B cell (primary cell): ENCODE results near the gene ARRB2.

Source experiments
- EZH2 ChIP-seq: IDR thresholded peaks from 2 replicates; pipeline ENCODE4 v1.6.1; 2012; ENCODE audit warnings: borderline replicate concordance, low read depth, mild to moderate bottlenecking, moderate library complexity, low read length; ENCODE audit not compliant: insufficient read depth, poor library complexity, severe bottlenecking
- TF ChIP-seq, protein P1 (sequence below): fragments of 200-600 bp; IDR thresholded peaks from one replicate; pipeline ENCODE4 v1.8.0; 2022; ENCODE audit warnings: antibody characterized with exemption, mild to moderate bottlenecking

DNA sequence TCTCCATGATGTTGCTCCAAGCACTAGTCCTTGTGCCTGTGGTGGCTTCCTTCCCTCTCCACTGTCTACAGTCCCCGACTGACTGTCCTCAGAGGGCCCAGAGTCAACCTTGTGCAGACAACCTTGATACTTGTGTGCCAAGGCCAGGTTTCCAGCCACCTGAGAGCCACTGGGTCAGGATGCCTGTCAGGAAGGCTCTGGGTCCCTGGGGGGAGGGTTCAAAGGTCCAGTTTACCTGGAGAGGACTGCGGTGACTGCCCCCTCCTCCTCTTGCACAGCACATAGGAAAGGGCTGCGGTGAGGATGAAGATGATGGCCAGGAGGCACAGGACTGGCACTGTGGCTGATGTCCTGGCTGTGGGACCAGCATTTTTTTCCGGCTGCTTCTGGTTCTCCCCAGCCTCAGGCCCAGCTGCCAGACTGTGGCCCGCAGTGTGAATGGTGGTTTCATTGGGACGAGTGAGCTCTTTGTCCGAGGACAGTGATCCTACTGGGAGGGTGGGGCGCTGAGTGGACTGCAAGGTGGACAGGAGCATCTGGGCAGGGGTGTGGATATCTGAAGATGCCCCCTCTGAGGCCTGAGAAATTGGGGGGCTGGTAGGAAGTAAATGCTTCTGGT lies 24.5 kb downstream of the ARRB2 start:
- TF ChIP-seq, protein P1, sequence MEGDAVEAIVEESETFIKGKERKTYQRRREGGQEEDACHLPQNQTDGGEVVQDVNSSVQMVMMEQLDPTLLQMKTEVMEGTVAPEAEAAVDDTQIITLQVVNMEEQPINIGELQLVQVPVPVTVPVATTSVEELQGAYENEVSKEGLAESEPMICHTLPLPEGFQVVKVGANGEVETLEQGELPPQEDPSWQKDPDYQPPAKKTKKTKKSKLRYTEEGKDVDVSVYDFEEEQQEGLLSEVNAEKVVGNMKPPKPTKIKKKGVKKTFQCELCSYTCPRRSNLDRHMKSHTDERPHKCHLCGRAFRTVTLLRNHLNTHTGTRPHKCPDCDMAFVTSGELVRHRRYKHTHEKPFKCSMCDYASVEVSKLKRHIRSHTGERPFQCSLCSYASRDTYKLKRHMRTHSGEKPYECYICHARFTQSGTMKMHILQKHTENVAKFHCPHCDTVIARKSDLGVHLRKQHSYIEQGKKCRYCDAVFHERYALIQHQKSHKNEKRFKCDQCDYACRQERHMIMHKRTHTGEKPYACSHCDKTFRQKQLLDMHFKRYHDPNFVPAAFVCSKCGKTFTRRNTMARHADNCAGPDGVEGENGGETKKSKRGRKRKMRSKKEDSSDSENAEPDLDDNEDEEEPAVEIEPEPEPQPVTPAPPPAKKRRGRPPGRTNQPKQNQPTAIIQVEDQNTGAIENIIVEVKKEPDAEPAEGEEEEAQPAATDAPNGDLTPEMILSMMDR, result no peak
- TF ChIP-seq EZH2, result no peak
